GM12878 (cell line): ENCODE measurements around the gene XIRP1. TPM values are rescaled to one million over a fixed set of nuclear protein-coding genes. Genes with fewer than 3 reads are reported as not detected.

Experiments
- ASH2L ChIP-seq: fragments of 300-600, 200-600 bp; sonication (generic); IDR thresholded peaks from 2 replicates; pipeline ENCODE4 v1.6.1; 2017; ENCODE audit warnings: low read depth, mild to moderate bottlenecking, borderline replicate concordance
- CBX3 ChIP-seq: fragments of 200-600 bp; sonication (generic); IDR thresholded peaks from 2 replicates; pipeline ENCODE4 v1.6.1; 2016; ENCODE audit warnings: low read depth, borderline replicate concordance
- EP300 ChIP-seq, 2 experiments: fragments of 150-350 bp in 1 of 2; IDR thresholded peaks; 2 replicates each; pipeline ENCODE4 v1.6.1; 2011 to 2012; ENCODE audit warnings: low read depth in 2 of 2, low read length in 2 of 2, borderline replicate concordance in 1 of 2, improper control_type of control experiment in 1 of 2, inconsistent platforms in 1 of 2; ENCODE audit not compliant: control insufficient read depth in 1 of 2
- FOS ChIP-seq: IDR thresholded peaks from 3 replicates; pipeline ENCODE4 v1.6.1; 2011; ENCODE audit warnings: borderline replicate concordance; ENCODE audit not compliant: insufficient read length; ENCODE audit errors: extremely low read depth
- MEF2A ChIP-seq: IDR thresholded peaks from 2 replicates; pipeline ENCODE4 v1.6.1; 2011; ENCODE audit warnings: low read depth, mild to moderate bottlenecking, low read length, moderate library complexity; ENCODE audit not compliant: insufficient read depth
- MEF2B ChIP-seq: fragments of 450-650 bp; IDR thresholded peaks from 2 replicates; pipeline ENCODE4 v1.6.1; 2018; ENCODE audit warnings: mild to moderate bottlenecking, moderate library complexity; ENCODE audit not compliant: partially characterized antibody, poor library complexity, severe bottlenecking
- MTA2 ChIP-seq: fragments of 450-650 bp; IDR thresholded peaks from 2 replicates; pipeline ENCODE4 v1.6.1; 2016; ENCODE audit warnings: low read depth, mild to moderate bottlenecking, moderate library complexity
- NBN ChIP-seq: fragments of 450-650 bp; IDR thresholded peaks from 2 replicates; pipeline ENCODE4 v1.6.1; 2016
- NFXL1 ChIP-seq: fragments of 450-650 bp; IDR thresholded peaks from 2 replicates; pipeline ENCODE4 v1.6.1; 2017; ENCODE audit warnings: antibody characterized with exemption, mild to moderate bottlenecking, borderline replicate concordance
- RFX5 ChIP-seq: IDR thresholded peaks from 2 replicates; pipeline ENCODE4 v1.6.1; 2011; ENCODE audit warnings: low read depth, low read length, improper control_type of control experiment
- RUNX3 ChIP-seq: IDR thresholded peaks from 2 replicates; pipeline ENCODE4 v1.6.1; 2012; ENCODE audit warnings: low read length, inconsistent platforms
- SIN3A ChIP-seq: IDR thresholded peaks from 2 replicates; pipeline ENCODE4 v1.6.1; 2012; ENCODE audit warnings: low read depth, low read length, improper control_type of control experiment
- polyA plus RNA-seq, 11 experiments: library from polyadenylated mRNA; depleted of rRNA in 4 of 11; unstranded in 6 of 11; stranded (reverse) in 5 of 11; fragments of >200 nt; fragmentation: Nextera tagmentation in 4 of 11; fragmentation: Illumina TruSeq in 1 of 11; extraction: Ambion mirVana in 4 of 11; extraction: Trizol in 1 of 11; gene quantifications; 1 replicate in 1 of 11; 2 replicates in 10 of 11; pipeline versions ENCODE4 v1.2.1 to v1.2.3, GENCODE V29; 2011 to 2016; ENCODE audit warnings: inconsistent platforms in 2 of 11, missing spikeins in 2 of 11, low read depth in 1 of 11
- total RNA-seq, 4 experiments: library from RNA; depleted of rRNA in 3 of 4; stranded (reverse); fragments of >200 nt in 3 of 4; fragmentation: Illumina TruSeq in 1 of 4; extraction: Trizol in 1 of 4; gene quantifications; 2 replicates each; pipeline versions ENCODE4 v1.2.1 to v1.2.3, GENCODE V29; 2013 to 2021
- TF ChIP-seq, protein P1 (sequence below): IDR thresholded peaks from 2 replicates; pipeline ENCODE4 v1.6.1; 2012; ENCODE audit warnings: low read length, inconsistent platforms
- TF ChIP-seq, protein P2 (sequence below): IDR thresholded peaks from 2 replicates; pipeline ENCODE4 v1.6.1; 2011; ENCODE audit warnings: mild to moderate bottlenecking, low read depth, low read length, moderate library complexity; ENCODE audit not compliant: insufficient replicate concordance
- TF ChIP-seq, protein P3 (sequence below): fragments of 450-650 bp; conservative IDR thresholded peaks from 2 replicates; pipeline ENCODE4 v1.6.1; 2017; ENCODE audit warnings: mild to moderate bottlenecking, moderate library complexity

Gene XIRP1
- total and polyA plus RNA-seq, 10 of the 15 experiments (the other 5 are each of a cell fraction or from before 2014, with no cell fraction given): 0.03 to 0.38 (median 0.08) TPM; not detected in 1

GRCh38 chr3:39226106-39226741, 33.8 kb upstream of the XIRP1 start (continued):
- TF ChIP-seq MTA2: peak; percentile 38; the same call in 1 of the 2 replicates
- TF ChIP-seq NFXL1: no peak
- TF ChIP-seq FOS: no peak
- TF ChIP-seq, protein P1, sequence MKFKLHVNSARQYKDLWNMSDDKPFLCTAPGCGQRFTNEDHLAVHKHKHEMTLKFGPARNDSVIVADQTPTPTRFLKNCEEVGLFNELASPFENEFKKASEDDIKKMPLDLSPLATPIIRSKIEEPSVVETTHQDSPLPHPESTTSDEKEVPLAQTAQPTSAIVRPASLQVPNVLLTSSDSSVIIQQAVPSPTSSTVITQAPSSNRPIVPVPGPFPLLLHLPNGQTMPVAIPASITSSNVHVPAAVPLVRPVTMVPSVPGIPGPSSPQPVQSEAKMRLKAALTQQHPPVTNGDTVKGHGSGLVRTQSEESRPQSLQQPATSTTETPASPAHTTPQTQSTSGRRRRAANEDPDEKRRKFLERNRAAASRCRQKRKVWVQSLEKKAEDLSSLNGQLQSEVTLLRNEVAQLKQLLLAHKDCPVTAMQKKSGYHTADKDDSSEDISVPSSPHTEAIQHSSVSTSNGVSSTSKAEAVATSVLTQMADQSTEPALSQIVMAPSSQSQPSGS: no peak
- TF ChIP-seq MEF2A: peak; percentile 45; the same call in 1 of the 2 replicates
- TF ChIP-seq, protein P2, sequence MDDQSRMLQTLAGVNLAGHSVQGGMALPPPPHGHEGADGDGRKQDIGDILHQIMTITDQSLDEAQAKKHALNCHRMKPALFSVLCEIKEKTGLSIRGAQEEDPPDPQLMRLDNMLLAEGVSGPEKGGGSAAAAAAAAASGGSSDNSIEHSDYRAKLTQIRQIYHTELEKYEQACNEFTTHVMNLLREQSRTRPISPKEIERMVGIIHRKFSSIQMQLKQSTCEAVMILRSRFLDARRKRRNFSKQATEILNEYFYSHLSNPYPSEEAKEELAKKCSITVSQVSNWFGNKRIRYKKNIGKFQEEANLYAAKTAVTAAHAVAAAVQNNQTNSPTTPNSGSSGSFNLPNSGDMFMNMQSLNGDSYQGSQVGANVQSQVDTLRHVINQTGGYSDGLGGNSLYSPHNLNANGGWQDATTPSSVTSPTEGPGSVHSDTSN: no peak
- no peak for TF ChIP-seq RFX5
- no peak for TF ChIP-seq ASH2L
- TF ChIP-seq EP300 (IDR thresholded peaks at IDR 0.05; ENCODE audit: borderline replicate concordance in 1 of 2, control insufficient read depth in 1 of 2, low read depth in 2 of 2, low read length in 2 of 2): no peak
- no peak for TF ChIP-seq CBX3
- peak; percentile 50 for TF ChIP-seq MEF2B
- 0 out of 2 replicates have a peak, but pooled peaks have one; percentile 41 for TF ChIP-seq NBN
- TF ChIP-seq, protein P3, sequence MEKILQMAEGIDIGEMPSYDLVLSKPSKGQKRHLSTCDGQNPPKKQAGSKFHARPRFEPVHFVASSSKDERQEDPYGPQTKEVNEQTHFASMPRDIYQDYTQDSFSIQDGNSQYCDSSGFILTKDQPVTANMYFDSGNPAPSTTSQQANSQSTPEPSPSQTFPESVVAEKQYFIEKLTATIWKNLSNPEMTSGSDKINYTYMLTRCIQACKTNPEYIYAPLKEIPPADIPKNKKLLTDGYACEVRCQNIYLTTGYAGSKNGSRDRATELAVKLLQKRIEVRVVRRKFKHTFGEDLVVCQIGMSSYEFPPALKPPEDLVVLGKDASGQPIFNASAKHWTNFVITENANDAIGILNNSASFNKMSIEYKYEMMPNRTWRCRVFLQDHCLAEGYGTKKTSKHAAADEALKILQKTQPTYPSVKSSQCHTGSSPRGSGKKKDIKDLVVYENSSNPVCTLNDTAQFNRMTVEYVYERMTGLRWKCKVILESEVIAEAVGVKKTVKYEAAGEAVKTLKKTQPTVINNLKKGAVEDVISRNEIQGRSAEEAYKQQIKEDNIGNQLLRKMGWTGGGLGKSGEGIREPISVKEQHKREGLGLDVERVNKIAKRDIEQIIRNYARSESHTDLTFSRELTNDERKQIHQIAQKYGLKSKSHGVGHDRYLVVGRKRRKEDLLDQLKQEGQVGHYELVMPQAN: no peak
- peak; percentile 49 for TF ChIP-seq RUNX3
- TF ChIP-seq SIN3A: no peak
